Liver (tissue), 9 donors: ENCODE results near the gene ATP2C2. TPM values are rescaled to one million over a fixed set of nuclear protein-coding genes. Genes with fewer than 3 reads are reported as not detected.

Experiments used
- DNase-seq: peaks from one replicate; pipeline ENCODE4 v3.0.0-alpha.2; 2017; ENCODE audit warnings: low spot score
- H3K27ac ChIP-seq, 2 donors: one replicate each; pipeline ENCODE4 v1.7.0; 2013; ENCODE audit warnings: inconsistent platforms in 2 of 2, low read length in 2 of 2, control low read depth in 1 of 2, low read depth in 1 of 2, mild to moderate bottlenecking in 1 of 2
- H3K27me3 ChIP-seq, 4 donors: one replicate each; pipeline versions ENCODE4 v1.6.1 to v1.7.0; 2013; ENCODE audit warnings: low read length in 3 of 4, inconsistent platforms in 1 of 4, mild to moderate bottlenecking in 1 of 4, moderate library complexity in 1 of 4; ENCODE audit not compliant: control insufficient read depth in 4 of 4, insufficient read depth in 4 of 4
- H3K36me3 ChIP-seq, 4 donors: one replicate each; pipeline versions ENCODE4 v1.6.1 to v1.7.0; 2013; ENCODE audit warnings: low read length in 3 of 4, mild to moderate bottlenecking in 3 of 4, low read depth in 1 of 4, moderate library complexity in 1 of 4; ENCODE audit not compliant: control insufficient read depth in 4 of 4, insufficient read depth in 3 of 4
- H3K4me1 ChIP-seq, 4 donors: one replicate each; pipeline versions ENCODE4 v1.6.1 to v1.7.0; 2013; ENCODE audit warnings: low read length in 3 of 4, mild to moderate bottlenecking in 3 of 4, moderate library complexity in 1 of 4; ENCODE audit not compliant: control insufficient read depth in 4 of 4, insufficient read depth in 4 of 4
- H3K4me3 ChIP-seq, 3 donors: one replicate each; pipeline versions ENCODE4 v1.6.1 to v1.7.0; 2013; ENCODE audit warnings: low read length in 3 of 3, control low read depth in 1 of 3, low read depth in 1 of 3, mild to moderate bottlenecking in 1 of 3
- H3K9ac ChIP-seq, 2 donors: one replicate each; pipeline ENCODE4 v1.7.0; 2013; ENCODE audit warnings: low read length in 2 of 2, mild to moderate bottlenecking in 2 of 2, moderate library complexity in 2 of 2, control low read depth in 1 of 2, low read depth in 1 of 2
- H3K9me3 ChIP-seq, 4 donors: one replicate each; pipeline versions ENCODE4 v1.6.1 to v1.7.0; 2013; ENCODE audit warnings: low read length in 3 of 4; ENCODE audit not compliant: control insufficient read depth in 4 of 4
- EGR1 ChIP-seq, 2 donors: IDR thresholded peaks; 2 replicates each; pipeline ENCODE4 v1.6.1; 2016 to 2018; ENCODE audit warnings: antibody characterized with exemption in 2 of 2, low read depth in 2 of 2
- FOXA1 ChIP-seq: IDR thresholded peaks from 2 replicates; pipeline ENCODE4 v1.6.1; 2016; ENCODE audit warnings: antibody characterized with exemption
- FOXA2 ChIP-seq: IDR thresholded peaks from 2 replicates; pipeline ENCODE4 v1.6.1; 2016; ENCODE audit warnings: antibody characterized with exemption
- HNF4A ChIP-seq, 2 donors: conservative IDR thresholded peaks; 2 replicates each; pipeline ENCODE4 v1.6.1; 2016; ENCODE audit warnings: antibody characterized with exemption in 2 of 2, mild to moderate bottlenecking in 2 of 2
- HNF4G ChIP-seq: IDR thresholded peaks from 2 replicates; pipeline ENCODE4 v1.6.1; 2016; ENCODE audit warnings: antibody characterized with exemption
- JUND ChIP-seq, 2 donors: IDR thresholded peaks; 2 replicates each; pipeline ENCODE4 v1.6.1; 2016; ENCODE audit warnings: antibody characterized with exemption in 2 of 2
- NR2F2 ChIP-seq: IDR thresholded peaks from 2 replicates; pipeline ENCODE4 v1.6.1; 2016; ENCODE audit warnings: antibody characterized with exemption
- RXRA ChIP-seq, 2 donors: IDR thresholded peaks; 2 replicates each; pipeline ENCODE4 v1.6.1; 2017 to 2018; ENCODE audit warnings: antibody characterized with exemption in 2 of 2, mild to moderate bottlenecking in 1 of 2
- TAF1 ChIP-seq: conservative IDR thresholded peaks from 2 replicates; pipeline ENCODE4 v1.6.1; 2016; ENCODE audit warnings: antibody characterized with exemption, mild to moderate bottlenecking
- YY1 ChIP-seq: IDR thresholded peaks from 2 replicates; pipeline ENCODE4 v1.6.1; 2016; ENCODE audit warnings: antibody characterized with exemption, mild to moderate bottlenecking
- WGBS: extraction: QIAGEN DNeasy Blood & Tissue Kit; methylation state at CpG from one replicate; pipeline ENCODE4 v1.1.7; 2013; 5-methylcytosine and 5-hydroxymethylcytosine counted together
- polyA plus RNA-seq, 2 donors: library from polyadenylated mRNA; stranded (reverse) in 1 of 2; unstranded in 1 of 2; fragments of 200-250 nt in 1 of 2; fragments of >200 nt in 1 of 2; fragmentation: Nextera tagmentation in 1 of 2; extraction: Ambion mirVana in 1 of 2; gene quantifications; one replicate each; pipeline versions ENCODE4 v1.2.1 to v1.2.3, GENCODE V29; 2013 to 2015
- total RNA-seq, 2 donors: library from RNA; depleted of rRNA; stranded (reverse); fragments of >200 nt; gene quantifications; one replicate each; pipeline ENCODE4 v1.2.3, GENCODE V29; 2014
- TF ChIP-seq, protein P1 (sequence below): IDR thresholded peaks from 2 replicates; pipeline ENCODE4 v1.6.1; 2016; ENCODE audit warnings: antibody characterized with exemption
- TF ChIP-seq, protein P2 (sequence below): IDR thresholded peaks from 2 replicates; pipeline ENCODE4 v1.6.1; 2016; ENCODE audit warnings: antibody characterized with exemption
- TF ChIP-seq, protein P3 (sequence below): IDR thresholded peaks from 2 replicates; pipeline ENCODE4 v1.6.1; 2016; ENCODE audit warnings: antibody characterized with exemption, mild to moderate bottlenecking
- TF ChIP-seq, protein P4 (sequence below): fragments of 150-350 bp; IDR thresholded peaks from 2 replicates; pipeline ENCODE4 v1.5.1; 2017; ENCODE audit warnings: improper control_type of control experiment, low read depth, low read length; ENCODE audit not compliant: missing input control
- TF ChIP-seq, protein P5 (sequence below): IDR thresholded peaks from 2 replicates; pipeline ENCODE4 v1.6.1; 2016; ENCODE audit warnings: antibody characterized with exemption
- donor health status: healthy.
- donor health status: healthy.
- donor health status: healthy.
- donor health status: healthy.
- donor health status: healthy.

Gene ATP2C2
- total and polyA plus RNA-seq, 4 donors = 0.05 to 0.33 (median 0.22) TPM

DNA sequence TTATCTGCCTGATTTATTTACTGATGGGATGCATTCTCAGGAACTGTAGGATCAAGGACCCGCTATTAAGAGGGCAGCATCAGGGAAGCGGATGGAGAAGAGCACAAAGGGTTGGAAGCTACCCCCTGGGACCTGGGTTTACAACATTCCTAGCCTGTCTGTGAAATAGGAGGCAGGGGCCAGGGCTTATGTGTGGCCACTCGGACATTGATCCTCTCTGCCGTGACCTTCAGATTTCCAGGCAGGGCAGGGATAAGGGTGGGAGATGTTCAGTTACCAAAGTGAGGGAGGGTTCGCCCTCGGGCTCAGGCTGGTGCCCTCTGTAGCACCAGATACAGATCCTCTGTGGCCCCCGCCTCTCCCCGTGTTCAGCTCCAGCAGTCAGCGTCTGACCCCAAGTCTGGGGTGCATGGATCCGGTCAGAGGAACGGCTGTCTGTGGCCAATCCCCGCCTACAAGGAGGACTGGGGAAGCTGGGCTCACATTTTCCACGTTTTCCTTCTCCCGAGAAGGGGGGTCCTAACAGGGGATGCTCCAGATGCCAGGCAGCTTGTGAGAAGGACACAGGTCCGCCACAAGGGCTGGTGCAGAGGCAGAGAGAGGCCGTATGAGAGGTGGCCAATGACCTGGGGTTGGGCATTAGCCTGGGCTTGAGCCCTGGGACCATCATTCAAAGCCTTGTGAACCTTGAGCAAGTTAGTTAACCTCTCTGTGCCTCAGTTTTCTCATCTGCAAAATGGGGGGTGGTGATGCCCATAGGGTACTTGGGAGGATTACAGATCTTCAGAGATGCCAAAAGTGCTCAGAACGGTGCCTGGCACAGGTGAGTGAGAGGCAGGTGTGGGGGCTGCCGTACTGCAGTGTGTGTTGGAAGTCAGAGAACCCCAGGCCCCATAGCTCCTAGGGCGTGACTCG lies 48.3 kb downstream of the ATP2C2 start:
- no peaks in the 10 kb centered on the region for H3K36me3 ChIP-seq
- TF ChIP-seq, protein P1, sequence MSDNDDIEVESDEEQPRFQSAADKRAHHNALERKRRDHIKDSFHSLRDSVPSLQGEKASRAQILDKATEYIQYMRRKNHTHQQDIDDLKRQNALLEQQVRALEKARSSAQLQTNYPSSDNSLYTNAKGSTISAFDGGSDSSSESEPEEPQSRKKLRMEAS = no peak
- TF ChIP-seq EGR1 (IDR thresholded peaks at IDR 0.05; ENCODE audit: low read depth in 2 of 2) (no peak), FOXA2 (no peak), HNF4A (conservative IDR thresholded peaks at IDR 0.05) (no peak), HNF4G (no peak), YY1 (no peak), FOXA1 (no peak)
- TF ChIP-seq, protein P2, sequence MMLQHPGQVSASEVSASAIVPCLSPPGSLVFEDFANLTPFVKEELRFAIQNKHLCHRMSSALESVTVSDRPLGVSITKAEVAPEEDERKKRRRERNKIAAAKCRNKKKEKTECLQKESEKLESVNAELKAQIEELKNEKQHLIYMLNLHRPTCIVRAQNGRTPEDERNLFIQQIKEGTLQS = no peak
- TF ChIP-seq, protein P3, sequence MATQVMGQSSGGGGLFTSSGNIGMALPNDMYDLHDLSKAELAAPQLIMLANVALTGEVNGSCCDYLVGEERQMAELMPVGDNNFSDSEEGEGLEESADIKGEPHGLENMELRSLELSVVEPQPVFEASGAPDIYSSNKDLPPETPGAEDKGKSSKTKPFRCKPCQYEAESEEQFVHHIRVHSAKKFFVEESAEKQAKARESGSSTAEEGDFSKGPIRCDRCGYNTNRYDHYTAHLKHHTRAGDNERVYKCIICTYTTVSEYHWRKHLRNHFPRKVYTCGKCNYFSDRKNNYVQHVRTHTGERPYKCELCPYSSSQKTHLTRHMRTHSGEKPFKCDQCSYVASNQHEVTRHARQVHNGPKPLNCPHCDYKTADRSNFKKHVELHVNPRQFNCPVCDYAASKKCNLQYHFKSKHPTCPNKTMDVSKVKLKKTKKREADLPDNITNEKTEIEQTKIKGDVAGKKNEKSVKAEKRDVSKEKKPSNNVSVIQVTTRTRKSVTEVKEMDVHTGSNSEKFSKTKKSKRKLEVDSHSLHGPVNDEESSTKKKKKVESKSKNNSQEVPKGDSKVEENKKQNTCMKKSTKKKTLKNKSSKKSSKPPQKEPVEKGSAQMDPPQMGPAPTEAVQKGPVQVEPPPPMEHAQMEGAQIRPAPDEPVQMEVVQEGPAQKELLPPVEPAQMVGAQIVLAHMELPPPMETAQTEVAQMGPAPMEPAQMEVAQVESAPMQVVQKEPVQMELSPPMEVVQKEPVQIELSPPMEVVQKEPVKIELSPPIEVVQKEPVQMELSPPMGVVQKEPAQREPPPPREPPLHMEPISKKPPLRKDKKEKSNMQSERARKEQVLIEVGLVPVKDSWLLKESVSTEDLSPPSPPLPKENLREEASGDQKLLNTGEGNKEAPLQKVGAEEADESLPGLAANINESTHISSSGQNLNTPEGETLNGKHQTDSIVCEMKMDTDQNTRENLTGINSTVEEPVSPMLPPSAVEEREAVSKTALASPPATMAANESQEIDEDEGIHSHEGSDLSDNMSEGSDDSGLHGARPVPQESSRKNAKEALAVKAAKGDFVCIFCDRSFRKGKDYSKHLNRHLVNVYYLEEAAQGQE = no peak
- TF ChIP-seq, protein P4, sequence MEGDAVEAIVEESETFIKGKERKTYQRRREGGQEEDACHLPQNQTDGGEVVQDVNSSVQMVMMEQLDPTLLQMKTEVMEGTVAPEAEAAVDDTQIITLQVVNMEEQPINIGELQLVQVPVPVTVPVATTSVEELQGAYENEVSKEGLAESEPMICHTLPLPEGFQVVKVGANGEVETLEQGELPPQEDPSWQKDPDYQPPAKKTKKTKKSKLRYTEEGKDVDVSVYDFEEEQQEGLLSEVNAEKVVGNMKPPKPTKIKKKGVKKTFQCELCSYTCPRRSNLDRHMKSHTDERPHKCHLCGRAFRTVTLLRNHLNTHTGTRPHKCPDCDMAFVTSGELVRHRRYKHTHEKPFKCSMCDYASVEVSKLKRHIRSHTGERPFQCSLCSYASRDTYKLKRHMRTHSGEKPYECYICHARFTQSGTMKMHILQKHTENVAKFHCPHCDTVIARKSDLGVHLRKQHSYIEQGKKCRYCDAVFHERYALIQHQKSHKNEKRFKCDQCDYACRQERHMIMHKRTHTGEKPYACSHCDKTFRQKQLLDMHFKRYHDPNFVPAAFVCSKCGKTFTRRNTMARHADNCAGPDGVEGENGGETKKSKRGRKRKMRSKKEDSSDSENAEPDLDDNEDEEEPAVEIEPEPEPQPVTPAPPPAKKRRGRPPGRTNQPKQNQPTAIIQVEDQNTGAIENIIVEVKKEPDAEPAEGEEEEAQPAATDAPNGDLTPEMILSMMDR = no peak
- no peak for DNase-seq
- no peak overlapping the region for H3K4me3 ChIP-seq
- H3K27me3 ChIP-seq = no peaks in the 10 kb centered on the region
- H3K27ac ChIP-seq = no peak overlapping the region
- H3K9ac ChIP-seq = no peak overlapping the region
- 76% methylated on average over 20 of the region's 20 CpGs for WGBS
- no peaks in the 10 kb centered on the region for H3K4me1 ChIP-seq
- no peaks in the 10 kb centered on the region for H3K9me3 ChIP-seq

DNA sequence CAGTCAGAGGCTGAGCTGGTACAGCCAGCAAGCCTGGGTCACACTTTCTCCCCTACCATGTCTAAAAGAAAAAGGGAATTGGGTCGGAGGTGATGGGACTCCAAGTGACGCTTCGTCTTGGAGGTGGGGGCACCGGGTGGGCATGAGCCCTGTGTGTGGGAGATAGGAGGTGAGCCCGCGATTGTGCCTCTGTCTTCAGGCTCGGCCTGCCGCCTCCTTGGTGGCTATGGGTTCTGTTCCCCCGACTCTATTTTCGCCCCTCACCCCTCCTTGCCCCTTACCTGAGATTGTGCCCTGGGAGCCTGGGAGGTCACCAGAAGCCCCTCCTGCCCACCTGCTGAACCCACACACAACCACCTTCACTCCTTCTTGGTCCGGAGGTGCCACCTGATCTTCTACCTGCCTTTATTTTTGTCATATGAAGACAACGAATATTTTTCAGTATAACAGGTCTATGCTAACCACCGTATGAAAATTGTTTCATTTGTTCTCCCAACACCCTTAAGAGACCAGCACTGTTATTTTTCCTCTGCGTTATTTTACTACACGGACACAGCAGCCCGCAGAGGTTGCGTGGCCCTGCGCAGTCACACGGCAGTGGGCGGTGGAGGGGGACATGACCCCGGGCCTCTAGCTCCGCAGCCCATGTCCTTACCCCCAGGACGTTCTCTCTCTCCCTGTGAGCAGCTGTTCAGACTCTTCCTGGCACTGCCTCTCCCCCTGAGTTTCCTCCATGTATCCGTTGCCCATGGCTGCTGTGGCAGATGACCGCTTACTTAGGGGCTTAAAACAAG lies 49.9 kb downstream of the ATP2C2 start:
- H3K9me3 ChIP-seq = no peaks in the 10 kb centered on the region
- no peak overlapping the region for H3K9ac ChIP-seq
- no peaks in the 10 kb centered on the region for H3K4me1 ChIP-seq
- no peaks in the 10 kb centered on the region for H3K36me3 ChIP-seq
- no peak for TF ChIP-seq JUND (IDR thresholded peaks at IDR 0.05)
- no peak for TF ChIP-seq TAF1
- no peak for TF ChIP-seq FOXA2
- TF ChIP-seq HNF4G = no peak
- no peak for TF ChIP-seq NR2F2
- TF ChIP-seq, protein P2 = no peak
- TF ChIP-seq, protein P5, sequence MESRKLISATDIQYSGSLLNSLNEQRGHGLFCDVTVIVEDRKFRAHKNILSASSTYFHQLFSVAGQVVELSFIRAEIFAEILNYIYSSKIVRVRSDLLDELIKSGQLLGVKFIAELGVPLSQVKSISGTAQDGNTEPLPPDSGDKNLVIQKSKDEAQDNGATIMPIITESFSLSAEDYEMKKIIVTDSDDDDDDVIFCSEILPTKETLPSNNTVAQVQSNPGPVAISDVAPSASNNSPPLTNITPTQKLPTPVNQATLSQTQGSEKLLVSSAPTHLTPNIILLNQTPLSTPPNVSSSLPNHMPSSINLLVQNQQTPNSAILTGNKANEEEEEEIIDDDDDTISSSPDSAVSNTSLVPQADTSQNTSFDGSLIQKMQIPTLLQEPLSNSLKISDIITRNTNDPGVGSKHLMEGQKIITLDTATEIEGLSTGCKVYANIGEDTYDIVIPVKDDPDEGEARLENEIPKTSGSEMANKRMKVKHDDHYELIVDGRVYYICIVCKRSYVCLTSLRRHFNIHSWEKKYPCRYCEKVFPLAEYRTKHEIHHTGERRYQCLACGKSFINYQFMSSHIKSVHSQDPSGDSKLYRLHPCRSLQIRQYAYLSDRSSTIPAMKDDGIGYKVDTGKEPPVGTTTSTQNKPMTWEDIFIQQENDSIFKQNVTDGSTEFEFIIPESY = no peak
- TF ChIP-seq, protein P1 = no peak
- TF ChIP-seq RXRA (IDR thresholded peaks at IDR 0.05) = no peak
- no peaks in the 10 kb centered on the region for H3K27me3 ChIP-seq
- no peak for DNase-seq
- H3K27ac ChIP-seq = no peak overlapping the region
- no peak overlapping the region for H3K4me3 ChIP-seq
- 94% methylated on average over 25 of the region's 25 CpGs for WGBS
